Skeletal muscle satellite cell (primary cell): ENCODE measurements around the gene OPCML.

Source experiments
- H3K27me3 ChIP-seq: 2 replicates; pipeline ENCODE4 v1.7.0; 2013; ENCODE audit warnings: low read length; ENCODE audit not compliant: control insufficient read depth, insufficient read depth
- H3K36me3 ChIP-seq: 2 replicates; pipeline ENCODE4 v1.7.0; 2013; ENCODE audit warnings: mild to moderate bottlenecking, control low read depth, low read length; ENCODE audit not compliant: insufficient read depth
- H3K4me1 ChIP-seq: 2 replicates; pipeline ENCODE4 v1.7.0; 2013; ENCODE audit warnings: low read length; ENCODE audit not compliant: control insufficient read depth, insufficient read depth
- H3K4me2 ChIP-seq: 2 replicates; pipeline ENCODE4 v1.7.0; 2013; ENCODE audit warnings: mild to moderate bottlenecking, low read length
- H3K4me3 ChIP-seq: 2 replicates; pipeline ENCODE4 v1.7.0; 2013; ENCODE audit warnings: low read length
- H3K9ac ChIP-seq: 2 replicates; pipeline ENCODE4 v1.7.0; 2013; ENCODE audit warnings: mild to moderate bottlenecking, low read depth, low read length, moderate library complexity
- H3K9me3 ChIP-seq: replicated peaks from 2 replicates; pipeline ENCODE4 v1.7.0; 2013; ENCODE audit warnings: mild to moderate bottlenecking, control low read depth, low read length

Gene OPCML

GRCh38 chr11:132496341-132496740 lies 1036.0 kb downstream of the OPCML start:
- Histone ChIP-seq H3K27me3 (no peaks in the 10 kb centered on the region), H3K4me2 (no peak overlapping the region), H3K9ac (no peak overlapping the region), H3K36me3 (no peaks in the 10 kb centered on the region), H3K9me3 (no peaks in the 10 kb centered on the region), H3K4me3 (no peak overlapping the region), H3K4me1 (no peaks in the 10 kb centered on the region)

- Histone ChIP-seq H3K9me3 (no peaks in the 10 kb centered on the region), H3K4me3 (no peak overlapping the region), H3K36me3 (no peaks in the 10 kb centered on the region), H3K4me2 (no peak overlapping the region), H3K9ac (no peak overlapping the region), H3K4me1 (no peaks in the 10 kb centered on the region), H3K27me3 (no peaks in the 10 kb centered on the region)
Measured at GRCh38 chr11:132493801-132494200, 1038.5 kb downstream of the OPCML start.

DNA sequence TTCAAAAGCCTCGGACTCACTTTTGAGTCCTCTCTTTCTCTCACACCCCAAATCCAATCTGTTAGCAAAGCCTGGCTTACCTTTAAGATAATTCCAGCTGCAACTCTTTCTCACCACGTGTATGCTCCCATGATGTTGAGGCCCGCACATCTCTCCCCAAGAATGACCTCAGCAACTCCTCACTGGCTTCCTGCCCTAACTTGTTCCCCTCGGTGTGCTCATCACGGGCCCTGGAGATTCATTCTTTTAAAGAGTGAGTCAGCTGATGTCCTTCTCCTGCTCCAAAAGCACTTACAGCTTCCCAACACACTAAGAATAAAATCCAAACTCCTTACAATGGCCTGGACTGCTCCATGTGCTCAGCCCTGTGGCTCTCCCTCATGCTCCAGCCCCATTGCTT lies 1041.3 kb downstream of the OPCML start:
- Histone ChIP-seq H3K4me1 (no peaks in the 10 kb centered on the region), H3K4me2 (no peak overlapping the region), H3K36me3 (no peaks in the 10 kb centered on the region), H3K9me3 (no peaks in the 10 kb centered on the region), H3K4me3 (no peak overlapping the region), H3K27me3 (no peaks in the 10 kb centered on the region), H3K9ac (no peak overlapping the region)

GRCh38 chr11:132486060-132486459 lies 1046.2 kb downstream of the OPCML start:
- Histone ChIP-seq H3K4me2 (no peak overlapping the region), H3K4me1 (no peaks in the 10 kb centered on the region), H3K4me3 (no peak overlapping the region), H3K9ac (no peak overlapping the region), H3K9me3 (no peaks in the 10 kb centered on the region), H3K36me3 (no peaks in the 10 kb centered on the region), H3K27me3 (no peaks in the 10 kb centered on the region)

DNA sequence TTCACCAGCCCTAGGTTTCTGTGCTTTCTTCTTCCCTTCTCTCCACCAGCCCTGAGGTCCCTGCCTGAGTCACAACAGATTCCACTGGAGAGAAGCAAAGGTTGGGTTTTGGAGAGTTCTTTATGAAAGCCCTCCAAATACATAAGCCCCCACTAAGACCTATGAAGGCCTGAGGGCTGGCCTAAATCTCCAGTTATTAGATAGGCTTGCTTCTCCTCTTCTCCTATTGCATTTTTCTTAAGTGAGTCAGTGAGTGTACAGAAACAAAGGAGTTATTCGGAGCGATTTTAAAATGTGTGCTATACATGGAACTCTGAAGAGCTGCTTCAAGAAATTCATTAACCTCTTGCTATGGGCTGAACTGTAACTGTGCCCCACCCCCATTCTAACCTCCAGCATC lies 1057.3 kb downstream of the OPCML start:
- H3K9ac ChIP-seq = no peak overlapping the region
- no peak overlapping the region for H3K4me2 ChIP-seq
- no peaks in the 10 kb centered on the region for H3K9me3 ChIP-seq
- no peak overlapping the region for H3K4me3 ChIP-seq
- H3K27me3 ChIP-seq = peaks cover 5% of the 10 kb centered on the region
- peaks cover 11% of the 10 kb centered on the region for H3K4me1 ChIP-seq
- H3K36me3 ChIP-seq = no peaks in the 10 kb centered on the region

DNA sequence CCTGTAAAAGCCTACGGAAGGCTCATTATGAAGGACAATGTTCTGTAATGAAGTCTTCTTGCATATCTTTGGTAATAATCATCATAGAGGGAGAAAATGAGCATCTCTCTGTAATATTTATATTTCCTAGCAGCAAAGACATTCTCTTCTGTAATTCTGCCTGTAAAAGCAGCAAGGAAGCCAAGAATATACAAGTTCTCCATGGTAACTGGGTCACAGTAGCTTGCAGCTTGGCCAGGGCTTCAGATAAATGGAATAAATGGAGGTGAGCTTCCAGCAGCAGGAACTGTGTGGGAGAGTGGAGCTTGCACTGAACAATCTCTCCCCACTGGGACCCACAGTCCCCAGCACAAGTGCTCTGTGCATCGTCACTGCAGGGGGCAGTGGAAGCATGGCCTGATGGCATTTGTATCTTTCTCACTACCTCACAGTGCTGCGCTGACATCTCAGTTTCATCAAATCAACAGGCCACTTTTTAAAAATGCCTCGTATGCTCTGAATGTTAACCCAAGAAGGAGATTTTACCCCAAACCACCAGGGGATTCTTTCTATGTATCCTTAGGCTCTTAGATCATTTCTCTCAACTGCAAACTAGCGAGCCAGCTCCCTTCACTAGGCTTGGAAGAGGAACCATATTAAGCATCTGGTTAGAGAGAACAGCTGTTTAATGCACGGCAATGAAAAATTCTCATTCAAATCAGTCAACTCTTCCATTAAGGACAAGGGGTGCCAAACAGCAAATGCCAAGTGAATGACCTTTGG lies 1059.7 kb downstream of the OPCML start:
- Histone ChIP-seq H3K27me3 (peaks cover 14% of the 10 kb centered on the region), H3K4me2 (no peak overlapping the region), H3K9me3 (no peaks in the 10 kb centered on the region), H3K36me3 (no peaks in the 10 kb centered on the region), H3K9ac (no peak overlapping the region), H3K4me3 (no peak overlapping the region), H3K4me1 (peaks cover 11% of the 10 kb centered on the region)

- H3K4me2 ChIP-seq = no peak overlapping the region
- H3K27me3 ChIP-seq = peaks cover 10% of the 10 kb centered on the region
- H3K9ac ChIP-seq = no peak overlapping the region
- H3K4me3 ChIP-seq = no peak overlapping the region
- H3K9me3 ChIP-seq = no peaks in the 10 kb centered on the region
- peaks cover 11% of the 10 kb centered on the region for H3K4me1 ChIP-seq
- no peaks in the 10 kb centered on the region for H3K36me3 ChIP-seq
Measured at GRCh38 chr11:132471466-132471865, 1060.8 kb downstream of the OPCML start.

GRCh38 chr11:132466983-132467382 lies 1065.3 kb downstream of the OPCML start:
- H3K4me2 ChIP-seq = no peak overlapping the region
- no peaks in the 10 kb centered on the region for H3K9me3 ChIP-seq
- peaks cover 10% of the 10 kb centered on the region for H3K27me3 ChIP-seq
- no peak overlapping the region for H3K4me3 ChIP-seq
- H3K36me3 ChIP-seq = no peaks in the 10 kb centered on the region
- H3K4me1 ChIP-seq = peaks cover 9% of the 10 kb centered on the region
- no peak overlapping the region for H3K9ac ChIP-seq

GRCh38 chr11:132464939-132465338 lies 1067.4 kb downstream of the OPCML start:
- no peak overlapping the region for H3K4me2 ChIP-seq
- no peaks in the 10 kb centered on the region for H3K9me3 ChIP-seq

DNA sequence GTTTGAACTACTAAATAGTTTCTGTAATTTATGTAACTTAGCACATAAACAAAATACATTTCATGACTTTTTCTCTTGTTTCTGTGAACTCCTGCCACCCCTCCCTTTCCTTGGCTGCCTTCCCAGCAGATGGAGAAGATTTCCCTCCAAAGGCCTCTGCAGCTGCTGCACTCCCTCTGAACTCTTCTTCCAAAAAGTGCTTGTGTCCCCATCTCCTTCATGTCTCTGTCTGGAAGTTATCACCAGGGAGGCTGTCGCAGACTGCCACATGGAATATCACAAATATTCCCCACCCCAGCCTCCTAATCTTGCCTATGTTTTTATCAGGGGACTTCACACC lies 1068.3 kb downstream of the OPCML start:
- H3K9ac ChIP-seq = no peak overlapping the region
- H3K27me3 ChIP-seq = peaks cover 8% of the 10 kb centered on the region
- H3K36me3 ChIP-seq = no peaks in the 10 kb centered on the region
- H3K9me3 ChIP-seq = no peaks in the 10 kb centered on the region
- H3K4me1 ChIP-seq = no peaks in the 10 kb centered on the region
- H3K4me2 ChIP-seq = no peak overlapping the region
- H3K4me3 ChIP-seq = no peak overlapping the region

More at GRCh38 chr11:132464939-132465338, 1067.4 kb downstream of the OPCML start:
- H3K27me3 ChIP-seq = peaks cover 10% of the 10 kb centered on the region
- no peaks in the 10 kb centered on the region for H3K36me3 ChIP-seq
- H3K4me3 ChIP-seq = no peak overlapping the region
- no peaks in the 10 kb centered on the region for H3K4me1 ChIP-seq
- no peak overlapping the region for H3K9ac ChIP-seq

- Histone ChIP-seq H3K27me3 (peaks cover 6% of the 10 kb centered on the region), H3K9me3 (no peaks in the 10 kb centered on the region), H3K4me2 (no peak overlapping the region), H3K4me1 (no peaks in the 10 kb centered on the region), H3K36me3 (no peaks in the 10 kb centered on the region), H3K4me3 (no peak overlapping the region), H3K9ac (no peak overlapping the region)
Measured at GRCh38 chr11:132463295-132464002, 1068.9 kb downstream of the OPCML start.

GRCh38 chr11:132459736-132460135 lies 1072.6 kb downstream of the OPCML start:
- Histone ChIP-seq H3K4me1 (no peaks in the 10 kb centered on the region), H3K4me3 (no peak overlapping the region), H3K36me3 (no peaks in the 10 kb centered on the region), H3K27me3 (no peaks in the 10 kb centered on the region), H3K9ac (no peak overlapping the region), H3K9me3 (no peaks in the 10 kb centered on the region), H3K4me2 (no peak overlapping the region)
